ENCODE data around the gene LAMB3.

Gene LAMB3

DNA sequence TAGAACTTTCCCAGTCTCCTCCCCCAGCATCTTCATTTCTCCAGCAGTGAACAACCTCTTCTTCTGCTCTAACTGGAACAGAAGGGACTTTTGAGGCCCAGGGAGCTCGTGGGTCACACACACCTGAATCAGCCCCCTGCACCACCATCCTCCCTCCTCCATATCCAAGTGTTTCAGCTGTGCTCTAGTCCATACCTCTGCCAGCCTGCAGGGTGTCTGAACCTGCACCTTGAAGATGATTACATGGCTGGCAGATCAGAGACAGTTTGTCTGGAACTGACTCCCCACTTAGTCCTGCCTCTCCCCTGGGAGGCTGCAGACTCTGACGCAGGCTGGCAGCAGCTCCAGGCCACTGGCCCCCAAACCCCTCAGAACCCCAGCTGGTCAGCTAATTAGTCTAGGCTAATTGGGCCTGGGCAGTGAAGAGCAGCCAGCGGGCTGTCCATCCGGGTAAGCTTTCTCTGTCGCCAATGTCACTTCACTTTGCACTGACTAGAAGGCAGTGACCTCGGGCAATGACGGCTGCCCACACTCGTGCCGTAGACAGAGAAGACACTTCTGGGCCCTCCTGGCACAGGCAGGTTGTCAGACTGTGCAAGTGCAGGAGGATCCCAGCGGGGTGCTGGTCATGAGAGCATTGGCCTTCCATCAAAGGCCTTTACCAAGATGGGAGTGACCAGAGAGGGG, 56.5 kb downstream of the LAMB3 start:
- DNase-seq (ENCODE audit: low read depth): no peak

GRCh38 chr1:209595028-209595427, 57.2 kb downstream of the LAMB3 start:
- DNase-seq (ENCODE audit: low read depth): no peak

DNA sequence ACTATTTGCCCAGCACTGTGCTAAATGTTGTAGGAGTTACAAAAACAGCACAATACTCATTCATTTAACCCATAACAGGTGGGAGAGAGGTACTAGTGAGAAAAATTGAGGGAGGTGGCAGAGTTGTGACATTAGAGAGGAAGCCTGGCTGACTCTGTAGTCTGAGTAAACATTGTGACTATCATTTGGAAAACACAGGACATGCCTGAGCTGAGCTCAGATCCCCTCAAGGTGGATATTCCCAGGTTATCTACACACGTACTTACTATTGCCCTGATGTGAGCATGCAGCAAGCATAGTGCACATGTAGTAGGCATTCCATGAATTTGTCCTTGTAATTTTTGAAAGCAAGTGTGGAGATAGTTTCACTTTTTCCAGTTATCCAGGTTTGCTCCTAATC, 57.8 kb downstream of the LAMB3 start:
- DNase-seq (ENCODE audit: low read depth): no peak

DNA sequence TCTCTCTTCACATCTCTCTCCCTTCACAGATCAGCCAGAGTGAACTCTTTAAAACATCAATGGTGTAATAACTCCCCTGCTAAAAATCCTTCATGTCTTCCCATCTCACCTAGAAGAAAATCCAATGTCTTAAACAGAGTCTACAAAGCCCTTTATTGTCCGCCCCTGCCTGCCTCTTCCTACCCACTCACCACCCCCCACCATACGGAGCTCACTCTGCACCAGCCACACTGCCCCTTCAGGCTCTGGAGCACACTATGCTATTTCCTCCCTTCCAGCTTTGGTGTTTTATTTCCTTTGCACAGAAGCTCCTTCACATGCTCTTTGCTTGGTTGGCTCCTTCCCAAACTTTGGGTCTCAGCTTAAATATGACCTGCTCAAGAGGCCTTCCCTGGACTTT, 58.5 kb downstream of the LAMB3 start:
- DNase-seq (ENCODE audit: low read depth): no peak

DNA sequence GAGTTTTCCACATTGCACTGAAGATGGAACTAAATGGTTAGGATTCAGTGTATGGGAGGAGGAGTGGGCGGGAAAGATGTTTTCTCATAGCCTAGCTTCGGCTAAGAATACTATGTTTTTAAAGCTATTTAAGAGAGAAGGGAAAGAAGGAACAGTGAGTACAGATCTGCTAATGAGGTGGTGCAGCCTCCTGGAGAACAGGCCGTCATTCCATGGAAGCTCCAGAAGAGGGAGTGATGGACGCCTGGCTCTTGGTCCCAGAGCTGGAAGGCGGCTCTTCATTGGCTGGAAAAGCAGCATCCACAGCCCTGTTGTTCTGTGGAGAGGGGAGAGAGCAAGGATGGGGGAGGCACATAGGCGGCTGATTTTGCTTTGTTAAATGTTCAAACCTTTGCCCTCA, 61.8 kb downstream of the LAMB3 start:
- no peak for DNase-seq (ENCODE audit: low read depth)

DNA sequence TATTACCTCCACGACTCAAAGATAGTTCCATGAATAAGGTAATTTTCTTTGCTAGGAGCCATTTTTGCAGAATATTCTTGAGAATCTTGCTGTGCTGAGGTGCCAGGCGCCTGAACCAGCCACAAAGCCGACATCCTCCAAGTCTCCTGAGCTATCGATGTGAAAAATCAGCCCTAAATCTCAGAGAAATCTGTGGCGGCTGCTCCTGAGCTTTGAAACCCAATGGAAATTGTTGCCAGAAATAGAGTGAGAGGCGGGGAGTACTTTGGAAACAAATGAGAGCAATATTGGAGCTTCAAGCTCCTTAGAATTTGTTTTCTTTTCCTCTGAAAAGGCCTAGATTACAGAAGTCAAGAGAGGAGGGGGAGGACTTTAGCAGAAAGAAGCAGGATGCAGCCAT, 62.4 kb downstream of the LAMB3 start:
- no peak for DNase-seq (ENCODE audit: low read depth)

DNA sequence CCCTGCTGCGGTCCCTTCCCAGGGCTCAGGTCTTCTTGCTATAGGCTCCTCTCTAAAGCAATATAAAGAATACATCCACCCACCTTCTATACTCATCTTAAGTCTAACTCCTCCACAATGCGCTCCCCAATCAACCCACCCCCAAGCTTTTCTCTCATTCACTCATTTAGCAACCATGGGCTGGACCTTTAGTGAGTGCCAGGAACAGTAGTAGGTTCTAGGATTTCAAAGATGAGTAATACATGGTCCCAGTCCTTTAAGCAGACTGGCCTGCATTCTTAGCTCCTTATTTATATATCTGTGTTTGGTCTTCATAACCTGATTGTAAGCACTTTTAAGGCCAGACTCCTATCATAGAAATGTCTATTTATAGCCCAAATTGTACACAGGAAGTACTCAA, 62.8 kb downstream of the LAMB3 start:
- no peak for DNase-seq (ENCODE audit: low read depth)

DNA sequence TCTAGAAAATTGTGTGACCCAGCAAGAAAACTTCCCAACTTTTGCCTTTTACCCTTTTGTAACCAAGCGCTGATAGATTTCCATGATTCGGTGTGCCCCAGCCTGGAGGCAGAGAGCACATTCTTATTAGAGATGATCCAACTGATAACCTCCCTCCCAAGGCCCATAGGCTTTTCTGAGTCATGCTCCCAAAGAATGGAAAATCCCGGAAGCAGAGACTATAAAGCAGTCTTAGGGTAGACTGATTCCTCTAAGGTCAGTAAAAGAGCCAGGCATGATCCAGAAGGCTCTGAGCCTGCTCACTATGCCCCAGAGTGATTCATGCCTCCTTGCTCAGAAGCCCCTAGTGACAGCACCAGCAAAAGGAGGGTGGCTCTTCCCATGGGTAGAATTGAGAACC, 64.4 kb downstream of the LAMB3 start:
- no peak for DNase-seq (ENCODE audit: low read depth)

- no peak for DNase-seq (ENCODE audit: low read depth)
These were observed 65.9 kb downstream of the LAMB3 start for GRCh38 chr1:209586221-209586740.

DNA sequence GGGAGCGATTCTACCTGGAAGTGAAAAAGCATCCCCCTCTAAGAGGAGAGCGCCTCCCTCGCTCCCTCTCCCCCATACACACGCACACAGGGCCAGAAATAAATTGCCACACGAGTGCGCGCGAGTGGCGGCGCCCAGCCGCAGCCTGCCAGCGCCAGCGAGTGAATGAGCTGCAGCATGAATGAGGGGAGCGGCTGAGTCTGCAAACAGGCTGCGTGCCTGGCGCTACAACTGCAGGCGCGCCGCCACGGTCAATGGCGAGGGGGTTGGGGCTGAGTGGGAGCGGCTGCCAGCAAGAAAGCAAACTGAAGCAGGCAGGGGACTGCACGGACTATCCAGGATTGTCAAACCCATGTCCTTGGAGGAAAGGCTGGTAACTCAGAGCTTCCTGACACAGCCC, 66.6 kb downstream of the LAMB3 start:
- no peak for DNase-seq (ENCODE audit: low read depth)

DNA sequence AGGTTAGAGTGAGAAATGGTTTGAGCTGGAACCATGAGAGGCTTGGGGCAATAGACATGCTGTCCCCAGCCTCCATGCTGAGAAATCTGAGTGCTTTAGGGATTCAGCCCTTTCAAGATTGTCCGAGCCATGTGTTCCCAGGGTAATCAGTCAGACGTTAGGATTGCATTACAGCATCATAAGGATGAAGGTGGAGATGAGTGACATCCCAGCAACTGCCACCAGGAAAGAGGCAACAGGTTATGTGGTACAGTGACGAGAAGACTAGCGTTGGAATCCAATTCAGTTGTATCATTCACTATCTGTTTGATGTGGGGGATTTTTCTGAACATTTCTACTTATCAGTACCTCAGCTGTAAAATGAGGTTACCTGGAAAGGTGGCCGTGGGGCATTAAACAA, 67.0 kb downstream of the LAMB3 start:
- DNase-seq (ENCODE audit: low read depth): no peak

DNA sequence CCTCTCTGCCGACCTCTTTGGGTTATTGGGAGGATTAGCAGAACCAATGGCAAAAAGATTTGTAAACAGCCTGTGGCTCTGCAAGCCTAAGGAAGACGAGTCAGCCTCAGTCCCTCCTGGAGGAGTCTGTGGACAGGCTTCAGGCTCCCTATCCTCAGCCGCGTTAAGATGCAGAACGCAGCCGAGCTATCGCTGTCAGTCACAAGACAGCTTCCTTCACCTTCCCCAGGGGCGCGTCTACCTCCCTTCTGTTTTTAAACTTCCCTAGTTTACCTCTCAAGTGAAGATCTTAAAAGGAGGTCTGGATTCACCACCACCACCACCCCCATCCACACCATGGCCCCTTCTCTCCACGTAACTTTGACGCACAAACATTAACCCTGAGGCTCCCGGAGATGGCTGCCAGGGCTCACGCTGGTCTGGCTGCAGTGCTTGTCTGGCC, 68.0 kb downstream of the LAMB3 start:
- no peak for DNase-seq (ENCODE audit: low read depth)

DNA sequence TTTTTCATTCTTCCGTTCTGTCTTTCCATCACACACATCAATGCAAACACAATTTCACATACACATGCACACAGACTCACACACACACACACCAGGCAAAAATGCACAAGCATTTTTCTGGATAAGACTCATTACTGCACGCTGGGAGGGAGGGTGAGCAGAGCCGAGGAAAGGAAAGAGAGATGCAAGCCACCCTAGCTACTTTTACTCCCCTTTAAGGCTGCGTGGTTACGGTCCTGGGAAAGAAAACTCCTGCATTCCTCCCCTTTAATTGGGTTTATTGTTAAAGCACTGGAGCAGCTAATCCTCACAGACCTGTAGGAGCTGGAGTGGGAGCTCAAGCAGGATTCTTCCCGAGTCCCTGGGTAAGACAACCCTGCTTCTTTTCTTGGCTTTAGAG, 68.8 kb downstream of the LAMB3 start, which contains the start of gene CAMK1G:
TSS of gene CAMK1G (plus strand) at position 307 of the 400 bp plus-strand sequence. CDS start 11,270 bp downstream, outside the sequence.
- no peak for DNase-seq (ENCODE audit: low read depth)

- no peak for DNase-seq (ENCODE audit: low read depth)
These were observed 71.6 kb downstream of the LAMB3 start for GRCh38 chr1:209580577-209580976.

DNA sequence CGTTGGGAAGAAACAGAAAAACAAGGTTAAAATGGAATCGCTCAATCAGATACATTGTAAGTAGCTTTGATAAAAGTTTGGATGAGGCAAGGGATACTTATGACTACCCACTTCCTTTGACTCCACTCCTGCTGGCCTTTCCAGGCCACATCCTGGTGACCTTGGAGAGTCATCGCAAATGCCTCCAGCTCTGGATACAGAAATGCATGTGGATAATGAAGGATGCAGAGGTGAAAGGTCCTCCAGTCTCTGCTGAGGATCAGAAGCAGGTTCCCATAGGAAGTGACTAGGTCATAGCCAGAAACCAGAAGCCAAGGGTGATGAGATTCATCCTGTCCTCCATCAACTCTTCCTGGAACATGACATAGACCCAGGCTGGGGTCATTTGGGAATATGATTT, 74.9 kb downstream of the LAMB3 start:
- DNase-seq (ENCODE audit: low read depth): no peak

- peak; percentile 46 for DNase-seq (ENCODE audit: low read depth)
These were observed 75.6 kb downstream of the LAMB3 start for GRCh38 chr1:209576392-209577197.

- no peak for DNase-seq (ENCODE audit: low read depth)
These were observed 81.5 kb downstream of the LAMB3 start for GRCh38 chr1:209570743-209571142.

DNA sequence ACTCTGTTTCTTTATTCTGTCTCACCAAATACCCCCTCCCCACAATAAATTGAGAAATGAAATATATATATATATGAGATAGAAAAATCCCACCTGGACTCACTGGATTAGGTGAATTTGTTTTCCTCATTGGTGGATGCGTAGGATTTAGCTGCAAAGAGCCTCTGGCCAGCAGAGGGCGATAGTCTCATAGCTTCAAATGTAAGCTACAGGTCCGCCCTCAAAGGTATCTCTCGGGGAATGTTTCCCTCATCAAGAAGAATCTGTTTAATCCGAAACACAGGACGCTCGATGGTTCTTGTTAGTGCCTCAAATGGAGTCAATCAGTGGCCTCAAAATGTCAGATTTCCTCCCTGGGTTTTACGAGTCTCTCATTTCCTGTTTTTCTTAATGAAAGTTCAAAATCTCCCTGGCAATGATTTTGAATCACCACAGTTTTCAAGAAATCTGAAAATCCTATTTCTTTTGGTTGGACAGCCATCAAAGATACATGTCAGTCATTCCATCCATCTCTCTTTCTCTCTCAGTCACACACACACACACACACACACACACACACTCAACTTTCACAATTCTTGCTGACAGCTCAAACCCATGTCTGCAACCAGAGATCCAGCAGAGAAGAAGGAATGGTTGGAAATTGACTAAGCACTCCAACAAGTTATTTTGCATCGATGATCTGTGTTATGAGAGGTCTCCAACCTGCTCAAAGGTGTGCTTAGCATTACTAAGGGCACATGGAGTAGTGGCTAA, 82.6 kb downstream of the LAMB3 start:
- peak; percentile 67 for DNase-seq (ENCODE audit: low read depth)

GRCh38 chr1:209567698-209568175, 84.5 kb downstream of the LAMB3 start:
- no peak for DNase-seq (ENCODE audit: low read depth)

DNA sequence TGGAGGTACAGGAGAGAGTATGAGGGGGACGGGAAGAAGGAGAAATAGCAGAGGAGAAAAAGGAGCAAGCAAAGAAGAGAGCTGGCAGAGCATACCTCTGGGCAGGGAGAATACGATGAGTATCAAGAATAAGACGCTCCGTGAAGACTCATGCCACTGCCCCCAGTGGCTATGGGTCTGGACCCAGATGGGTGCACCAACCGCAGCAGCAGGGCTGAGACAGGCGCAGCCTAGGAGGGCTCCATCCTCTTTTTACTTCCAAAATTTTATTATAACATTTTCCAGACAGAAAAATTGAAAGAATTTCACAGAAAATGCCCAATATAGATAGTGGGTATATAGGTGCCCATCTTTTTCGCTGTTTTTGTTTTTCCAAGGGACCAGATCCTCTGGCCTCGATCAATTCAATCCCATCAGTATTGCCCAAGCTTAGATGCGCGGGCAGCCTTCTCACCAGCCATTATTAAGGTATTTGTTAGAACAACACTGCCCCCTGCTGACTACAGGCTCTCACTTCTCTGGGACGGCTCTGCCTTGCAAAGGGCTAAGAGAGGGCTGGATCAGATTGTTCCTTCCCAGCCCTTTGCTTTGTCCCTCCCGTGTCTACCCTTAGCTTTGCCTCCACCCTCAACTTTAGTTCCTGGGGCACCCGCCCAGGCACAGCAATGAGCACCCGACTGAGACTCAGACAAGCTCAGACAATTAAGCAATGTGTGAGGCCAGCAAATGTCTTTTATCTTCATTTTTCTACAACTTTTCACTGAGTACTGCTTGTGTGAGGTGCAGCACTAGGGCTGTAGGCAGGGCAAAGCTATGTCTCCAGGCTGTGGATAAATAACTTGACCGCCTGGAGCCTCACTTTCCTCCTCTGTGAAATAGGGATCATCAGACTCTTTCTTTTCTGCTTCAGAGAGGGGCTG, 86.2 kb downstream of the LAMB3 start:
- DNase-seq (ENCODE audit: low read depth): peak; percentile 44
